GM19043 (cell line): ENCODE data around the gene ATF2.

Experiments used
- ATAC-seq: cut with Tn5 transposase; IDR thresholded peaks from one replicate; pipeline ENCODE4 v1.9.1; 2021; ENCODE audit warnings: low read depth; ENCODE audit not compliant: unreplicated experiment

Gene ATF2

GRCh38 chr2:175035806-175036205 lies 132.2 kb downstream of the ATF2 start:
- ATAC-seq = no peak

GRCh38 chr2:175034716-175035115 lies 133.3 kb downstream of the ATF2 start:
- no peak for ATAC-seq

DNA sequence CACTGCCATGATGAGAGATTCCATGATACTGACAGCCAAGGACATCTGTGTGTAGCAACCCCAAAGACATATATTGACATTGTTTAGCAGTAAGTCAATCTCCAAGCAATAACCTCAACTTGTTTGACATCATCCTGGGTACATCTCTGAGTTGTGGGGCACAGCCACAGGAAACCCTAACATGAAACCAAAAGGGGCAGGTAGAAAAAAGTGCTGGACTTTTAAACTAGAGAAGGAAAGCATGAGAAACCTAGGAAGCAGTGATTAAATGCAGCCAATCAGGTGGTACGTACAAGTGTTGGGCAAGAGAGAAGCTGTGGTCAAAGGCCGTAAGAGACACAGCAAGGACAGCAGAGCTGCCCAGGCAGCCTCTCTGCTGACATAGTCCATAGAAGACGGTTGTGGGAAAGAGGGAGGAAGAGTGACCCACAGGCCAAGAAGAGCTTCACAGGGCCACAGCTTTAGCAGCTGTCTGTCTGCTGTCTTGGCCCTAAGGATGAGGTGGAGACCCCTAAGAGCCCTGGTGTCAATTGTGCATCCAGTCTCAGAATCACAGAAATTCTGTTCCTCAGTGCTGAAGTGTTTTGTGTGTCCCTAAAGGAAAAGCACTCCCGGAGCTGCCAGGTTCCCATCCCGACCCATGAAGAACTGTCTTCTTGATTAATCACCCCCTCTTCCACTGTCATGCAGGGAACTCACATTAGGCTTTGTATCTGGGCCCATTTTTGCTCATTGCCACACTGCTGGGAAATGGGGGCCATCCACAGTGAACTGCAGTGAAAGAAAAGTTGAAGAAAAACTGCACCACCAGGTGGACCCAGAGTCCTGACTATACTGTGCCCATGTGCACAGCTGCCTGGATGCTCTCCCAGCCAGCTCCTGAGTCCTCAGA lies 137.4 kb downstream of the ATF2 start:
- no peak for ATAC-seq

DNA sequence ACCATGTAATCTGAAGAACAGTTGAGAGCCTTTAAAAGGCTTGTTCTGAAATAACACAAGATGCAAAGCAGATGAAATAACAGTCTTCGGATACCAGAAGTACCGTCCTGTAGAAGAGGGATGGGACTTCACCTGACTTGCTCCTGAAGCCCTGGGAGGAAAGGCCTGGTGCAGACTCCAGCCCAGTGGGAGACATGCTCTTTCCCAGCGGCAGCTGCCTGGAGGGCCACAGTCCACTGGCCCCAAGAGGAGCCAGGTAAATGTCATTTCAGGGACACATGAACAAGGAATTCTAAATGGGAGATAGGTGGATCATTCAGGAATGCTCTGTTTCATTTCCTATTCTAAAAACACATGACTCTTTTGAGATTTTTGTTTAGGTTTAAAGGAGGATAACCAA lies 140.2 kb downstream of the ATF2 start:
- ATAC-seq = no peak

GRCh38 chr2:175026385-175026784 lies 141.6 kb downstream of the ATF2 start:
- no peak for ATAC-seq

DNA sequence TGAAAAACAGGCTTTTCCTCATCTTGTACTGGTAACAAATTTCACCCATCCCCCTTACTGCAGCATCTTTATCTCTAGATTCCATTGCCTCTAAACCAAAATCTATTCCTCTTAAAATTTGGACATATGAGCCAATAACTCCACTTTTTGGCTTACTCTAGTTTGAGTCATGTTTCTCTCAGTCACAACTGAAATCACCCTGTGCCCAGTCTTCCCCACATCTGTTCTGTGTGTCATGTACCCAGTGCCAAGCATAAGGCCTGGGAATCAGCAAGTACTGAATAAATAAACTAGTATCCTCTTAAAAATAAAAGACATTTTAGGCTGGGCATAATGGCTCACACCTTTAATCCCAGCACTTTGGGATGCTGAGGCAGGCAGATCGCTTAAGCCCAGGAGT lies 142.1 kb downstream of the ATF2 start:
- ATAC-seq = no peak

GRCh38 chr2:175025233-175025632 lies 142.8 kb downstream of the ATF2 start:
- ATAC-seq = no peak

DNA sequence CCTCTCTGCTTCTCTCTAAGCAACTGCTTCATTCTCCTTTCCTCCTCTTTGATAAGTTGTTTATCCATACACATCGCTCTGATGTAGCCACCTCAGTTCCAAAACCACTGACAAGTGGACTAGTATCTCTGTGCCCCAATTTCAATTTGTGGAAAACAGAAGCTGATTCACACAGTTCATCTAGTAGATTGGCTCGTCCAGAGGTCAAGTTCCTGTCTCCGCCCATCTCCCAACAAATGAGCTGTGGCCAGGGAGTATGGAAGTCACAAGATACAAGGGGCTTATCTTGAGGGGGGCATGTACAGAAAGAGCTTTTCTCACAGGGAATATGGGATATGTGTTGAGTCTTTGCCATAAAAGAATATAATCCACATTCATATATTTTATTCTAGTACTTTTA lies 145.1 kb downstream of the ATF2 start:
- no peak for ATAC-seq
